ENCODE data around the gene SLFN14.
A peak's percentile ranks its signal among the peaks of the same experiment; 100 is the strongest.

Gene SLFN14

GRCh38 chr17:35588196-35588920 is 27.7 kb upstream of the SLFN14 start:
- no peaks in the 10 kb centered on the region for H3K27me3 ChIP-seq (ENCODE audit: control insufficient read depth in 3 of 3, insufficient read depth in 3 of 3, low read depth in 1 of 3, low read length in 3 of 3)
- H3K14ac ChIP-seq (ENCODE audit: low read length) = no peak overlapping the region
- H4K8ac ChIP-seq (ENCODE audit: low read depth, low read length) = no peak overlapping the region
- H3K18ac ChIP-seq (ENCODE audit: low read length) = no peak overlapping the region
- H3K79me1 ChIP-seq (ENCODE audit: low read depth, low read length) = no peaks in the 10 kb centered on the region
- H3K23ac ChIP-seq (ENCODE audit: low read depth, low read length, poor library complexity) = no peak overlapping the region
- peaks cover 0 to 8% of the 10 kb centered on the region in 2 donors for H3K4me1 ChIP-seq (ENCODE audit: control insufficient read depth in 2 of 2, insufficient read depth in 1 of 2, low read depth in 1 of 2, low read length in 2 of 2)
- H3K4me3 ChIP-seq (ENCODE audit: low read length in 2 of 2) = peak overlapping the region in 1 of 2 donors; percentile 74
- H2BK12ac ChIP-seq (ENCODE audit: low read length) = no peak overlapping the region
- no peak for DNase-seq (ENCODE audit: low spot score)
- no peak overlapping the region for H2AFZ ChIP-seq (ENCODE audit: low read length)
- H3K9me3 ChIP-seq (replicated peaks in 1 of 2; ENCODE audit: control insufficient read depth in 2 of 2, insufficient read depth in 1 of 2, low read depth in 1 of 2, low read length in 2 of 2) = no peaks in the 10 kb centered on the region
- no peak overlapping the region for H3K4ac ChIP-seq (ENCODE audit: low read length)
- no peak overlapping the region for H3K9ac ChIP-seq (ENCODE audit: low read depth, low read length, poor library complexity)
- no peak overlapping the region for H2BK120ac ChIP-seq (ENCODE audit: low read depth, low read length)
- H2BK5ac ChIP-seq (ENCODE audit: low read length) = no peak overlapping the region
- no CpG with 5 or more reads among the region's 12 CpGs for WGBS, 2 donors (ENCODE audit: extremely low coverage in 2 of 2, insufficient read length in 2 of 2, insufficient replicate concordance in 1 of 2)
- H4K91ac ChIP-seq (ENCODE audit: low read depth, low read length, poor library complexity) = no peak overlapping the region
- H2AK5ac ChIP-seq (ENCODE audit: low read depth, low read length) = no peak overlapping the region
- no peak overlapping the region for H2BK15ac ChIP-seq (ENCODE audit: low read length)
- H3K36me3 ChIP-seq (replicated peaks in 1 of 2; ENCODE audit: control insufficient read depth in 2 of 2, insufficient read depth in 2 of 2, low read length in 2 of 2) = peaks cover 0 to 9% of the 10 kb centered on the region in 2 donors
- no peak overlapping the region for H3K4me2 ChIP-seq (ENCODE audit: insufficient read depth, low read length, poor library complexity, severe bottlenecking)
- no peak overlapping the region for H3K27ac ChIP-seq (replicated peaks; ENCODE audit: low read length)

- peak within 1 kb of the TSS; percentile 49 for H3K27ac ChIP-seq (replicated peaks; ENCODE audit: low read length)
- H2AK5ac ChIP-seq (ENCODE audit: low read depth, low read length) = no peak within 1 kb of the TSS
- H2BK5ac ChIP-seq (ENCODE audit: low read length) = no peak within 1 kb of the TSS
- no peaks in the 10 kb centered on the region for H3K79me1 ChIP-seq (ENCODE audit: low read depth, low read length)
- peak within 1 kb of the TSS; percentile 86 for H3K18ac ChIP-seq (ENCODE audit: low read length)
- peak within 1 kb of the TSS; percentile 74 to 90 for H3K4me3 ChIP-seq (ENCODE audit: low read length in 2 of 2)
- peak within 1 kb of the TSS; percentile 84 for H2AFZ ChIP-seq (ENCODE audit: low read length)
- peak within 1 kb of the TSS; percentile 53 for H4K8ac ChIP-seq (ENCODE audit: low read depth, low read length)
- peak; percentile 98 for DNase-seq (ENCODE audit: low spot score)
- WGBS, 2 donors (ENCODE audit: extremely low coverage in 2 of 2, insufficient read length in 2 of 2, insufficient replicate concordance in 1 of 2) = no CpG with 5 or more reads among the region's 50 CpGs
- H2BK120ac ChIP-seq (ENCODE audit: low read depth, low read length) = no peak within 1 kb of the TSS
- peak within 1 kb of the TSS; percentile 93 for H3K9ac ChIP-seq (ENCODE audit: low read depth, low read length, poor library complexity)
- no peak within 1 kb of the TSS for H4K91ac ChIP-seq (ENCODE audit: low read depth, low read length, poor library complexity)
- H3K27me3 ChIP-seq (ENCODE audit: control insufficient read depth in 3 of 3, insufficient read depth in 3 of 3, low read depth in 1 of 3, low read length in 3 of 3) = no peaks in the 10 kb centered on the region
- H3K14ac ChIP-seq (ENCODE audit: low read length) = no peak within 1 kb of the TSS
- peak within 1 kb of the TSS; percentile 55 for H3K4me2 ChIP-seq (ENCODE audit: insufficient read depth, low read length, poor library complexity, severe bottlenecking)
- peak within 1 kb of the TSS; percentile 78 for H3K23ac ChIP-seq (ENCODE audit: low read depth, low read length, poor library complexity)
- no peak within 1 kb of the TSS for H3K4ac ChIP-seq (ENCODE audit: low read length)
- peaks cover 0 to 9% of the 10 kb centered on the region in 2 donors for H3K36me3 ChIP-seq (replicated peaks in 1 of 2; ENCODE audit: control insufficient read depth in 2 of 2, insufficient read depth in 2 of 2, low read length in 2 of 2)
- no peaks in the 10 kb centered on the region for H3K9me3 ChIP-seq (replicated peaks in 1 of 2; ENCODE audit: control insufficient read depth in 2 of 2, insufficient read depth in 1 of 2, low read depth in 1 of 2, low read length in 2 of 2)
- H2BK12ac ChIP-seq (ENCODE audit: low read length) = no peak within 1 kb of the TSS
- H2BK15ac ChIP-seq (ENCODE audit: low read length) = no peak within 1 kb of the TSS
- H3K4me1 ChIP-seq (ENCODE audit: control insufficient read depth in 2 of 2, insufficient read depth in 1 of 2, low read depth in 1 of 2, low read length in 2 of 2) = peaks cover 0 to 8% of the 10 kb centered on the region in 2 donors
These were observed 26.7 kb upstream of the SLFN14 start, which contains the start of gene AP2B1 for GRCh38 chr17:35587074-35587961. TSS of gene AP2B1 (plus strand) at chr17:35587322. CDS start at chr17:35594031, 6,709 bp downstream.

GRCh38 chr17:35586569-35587073 is 26.0 kb upstream of the SLFN14 start:
- Histone ChIP-seq H2BK5ac (ENCODE audit: low read length) (no peak overlapping the region), H2AFZ (ENCODE audit: low read length) (peak overlapping the region; percentile 84), H4K91ac (ENCODE audit: low read depth, low read length, poor library complexity) (no peak overlapping the region), H3K4ac (ENCODE audit: low read length) (no peak overlapping the region), H2BK120ac (ENCODE audit: low read depth, low read length) (no peak overlapping the region), H3K23ac (ENCODE audit: low read depth, low read length, poor library complexity) (no peak overlapping the region), H3K36me3 (replicated peaks in 1 of 2; ENCODE audit: control insufficient read depth in 2 of 2, insufficient read depth in 2 of 2, low read length in 2 of 2) (peaks cover 0 to 9% of the 10 kb centered on the region in 2 donors), H3K9me3 (replicated peaks in 1 of 2; ENCODE audit: control insufficient read depth in 2 of 2, insufficient read depth in 1 of 2, low read depth in 1 of 2, low read length in 2 of 2) (no peaks in the 10 kb centered on the region), H3K79me1 (ENCODE audit: low read depth, low read length) (no peaks in the 10 kb centered on the region), H3K4me1 (ENCODE audit: control insufficient read depth in 2 of 2, insufficient read depth in 1 of 2, low read depth in 1 of 2, low read length in 2 of 2) (peaks cover 0 to 8% of the 10 kb centered on the region in 2 donors), H2BK12ac (ENCODE audit: low read length) (no peak overlapping the region), H2AK5ac (ENCODE audit: low read depth, low read length) (no peak overlapping the region), H4K8ac (ENCODE audit: low read depth, low read length) (no peak overlapping the region), H3K4me3 (ENCODE audit: low read length in 2 of 2) (peak overlapping the region; percentile 74 to 90), H3K14ac (ENCODE audit: low read length) (no peak overlapping the region), H3K27me3 (ENCODE audit: control insufficient read depth in 3 of 3, insufficient read depth in 3 of 3, low read depth in 1 of 3, low read length in 3 of 3) (no peaks in the 10 kb centered on the region), H3K18ac (ENCODE audit: low read length) (no peak overlapping the region), H3K27ac (replicated peaks; ENCODE audit: low read length) (no peak overlapping the region), H3K9ac (ENCODE audit: low read depth, low read length, poor library complexity) (no peak overlapping the region), H2BK15ac (ENCODE audit: low read length) (no peak overlapping the region), H3K4me2 (ENCODE audit: insufficient read depth, low read length, poor library complexity, severe bottlenecking) (peak overlapping the region; percentile 40)
- no CpG with 5 or more reads among the region's 7 CpGs for WGBS, 2 donors (ENCODE audit: extremely low coverage in 2 of 2, insufficient read length in 2 of 2, insufficient replicate concordance in 1 of 2)
- DNase-seq (ENCODE audit: low spot score) = no peak

GRCh38 chr17:35584061-35584460 is 23.4 kb upstream of the SLFN14 start:
- Histone ChIP-seq H3K4me2 (ENCODE audit: insufficient read depth, low read length, poor library complexity, severe bottlenecking) (no peak overlapping the region), H2BK5ac (ENCODE audit: low read length) (no peak overlapping the region), H4K91ac (ENCODE audit: low read depth, low read length, poor library complexity) (no peak overlapping the region), H3K23ac (ENCODE audit: low read depth, low read length, poor library complexity) (no peak overlapping the region), H2AK5ac (ENCODE audit: low read depth, low read length) (no peak overlapping the region), H2AFZ (ENCODE audit: low read length) (no peak overlapping the region), H2BK120ac (ENCODE audit: low read depth, low read length) (no peak overlapping the region), H3K4ac (ENCODE audit: low read length) (no peak overlapping the region), H3K14ac (ENCODE audit: low read length) (no peak overlapping the region), H3K27ac (replicated peaks; ENCODE audit: low read length) (no peak overlapping the region), H3K36me3 (replicated peaks in 1 of 2; ENCODE audit: control insufficient read depth in 2 of 2, insufficient read depth in 2 of 2, low read length in 2 of 2) (no peaks in the 10 kb centered on the region), H3K79me1 (ENCODE audit: low read depth, low read length) (no peaks in the 10 kb centered on the region), H3K9me3 (replicated peaks in 1 of 2; ENCODE audit: control insufficient read depth in 2 of 2, insufficient read depth in 1 of 2, low read depth in 1 of 2, low read length in 2 of 2) (no peaks in the 10 kb centered on the region), H3K9ac (ENCODE audit: low read depth, low read length, poor library complexity) (no peak overlapping the region), H3K18ac (ENCODE audit: low read length) (no peak overlapping the region), H2BK12ac (ENCODE audit: low read length) (no peak overlapping the region), H3K4me3 (ENCODE audit: low read length in 2 of 2) (no peak overlapping the region), H3K27me3 (ENCODE audit: control insufficient read depth in 3 of 3, insufficient read depth in 3 of 3, low read depth in 1 of 3, low read length in 3 of 3) (no peaks in the 10 kb centered on the region), H3K4me1 (ENCODE audit: control insufficient read depth in 2 of 2, insufficient read depth in 1 of 2, low read depth in 1 of 2, low read length in 2 of 2) (peaks cover 1 to 7% of the 10 kb centered on the region in 2 donors), H2BK15ac (ENCODE audit: low read length) (no peak overlapping the region), H4K8ac (ENCODE audit: low read depth, low read length) (no peak overlapping the region)
- DNase-seq (ENCODE audit: low spot score) = no peak
- no CpG with 5 or more reads among the region's 1 CpG for WGBS, 2 donors (ENCODE audit: extremely low coverage in 2 of 2, insufficient read length in 2 of 2, insufficient replicate concordance in 1 of 2)

All from neuronal stem cell (in vitro differentiated cells).